PC-3 (cell line): ENCODE measurements around the gene FRAT1. TPM values are rescaled to one million over a fixed set of nuclear protein-coding genes. Genes with fewer than 3 reads are reported as not detected.

Experiments used
- ATAC-seq: fragments of 200-7000 bp; cut with Tn5 transposase; 2 replicates; pipeline ENCODE4 v1.9.1; 2020; ENCODE audit warnings: mild to moderate bottlenecking, moderate library complexity
- BruUV-seq: library from RNA; stranded (reverse); fragments of 400-500 nt; replicated peaks from 2 replicates; lab custom pipeline; 2021; lab: Mats Ljungman, UMichigan
- CTCF ChIA-PET: fragments of 300-600 bp; sonication (Branson Sonifier 250); formaldehyde crosslinking; loops from one replicate; lab custom pipeline; 2022; ENCODE audit warnings: antibody characterized with exemption; lab: Charles Lee
- POLR2A ChIA-PET: fragments of 300-600 bp; sonication (Branson Sonifier 250); formaldehyde crosslinking; loops from one replicate; lab custom pipeline; 2022; ENCODE audit warnings: antibody characterized with exemption; ENCODE audit not compliant: unreplicated experiment; lab: Charles Lee
- DNase-seq: peaks from one replicate; pipeline ENCODE4 v3.0.0-alpha.2; 2015
- H2AFZ ChIP-seq: fragments of 300-600 bp; sonication (generic); 2 replicates; pipeline ENCODE4 v1.6.0; 2016; ENCODE audit warnings: antibody characterized with exemption, low read length
- H3F3A ChIP-seq: fragments of 300-600 bp; sonication (generic); one replicate; pipeline ENCODE4 v1.6.0; 2017; ENCODE audit warnings: antibody characterized with exemption, low read length, control low read depth, mild to moderate bottlenecking; ENCODE audit not compliant: unreplicated experiment
- H3K27ac ChIP-seq: fragments of 300-600 bp; sonication (generic); 2 replicates; pipeline ENCODE4 v1.5.1; 2016; ENCODE audit warnings: mild to moderate bottlenecking, low read length
- H3K27me3 ChIP-seq: fragments of 300-600 bp; sonication (generic); 2 replicates; pipeline ENCODE4 v1.6.1; 2016; ENCODE audit warnings: low read length, mixed read lengths
- H3K36me3 ChIP-seq: fragments of 300-600 bp; sonication (generic); 2 replicates; pipeline ENCODE4 v1.6.1; 2016; ENCODE audit warnings: low read depth, mixed run types, low read length, mixed read lengths
- H3K4me1 ChIP-seq: fragments of 300-600 bp; sonication (generic); 2 replicates; pipeline ENCODE4 v1.5.1; 2016; ENCODE audit warnings: low read length; ENCODE audit not compliant: insufficient read depth
- H3K4me2 ChIP-seq: fragments of 300-600 bp; sonication (generic); 2 replicates; pipeline ENCODE4 v1.6.0; 2016; ENCODE audit warnings: low read length
- H3K4me3 ChIP-seq: fragments of 300-600 bp; sonication (generic); 2 replicates; pipeline ENCODE4 v1.5.1; 2016; ENCODE audit warnings: mild to moderate bottlenecking, low read length, mixed read lengths
- H3K79me2 ChIP-seq: fragments of 300-600 bp; sonication (generic); 2 replicates; pipeline ENCODE4 v1.6.1; 2017; ENCODE audit warnings: low read length, mixed read lengths
- H3K9ac ChIP-seq: fragments of 300-600 bp; sonication (generic); 2 replicates; pipeline ENCODE4 v1.6.0; 2016; ENCODE audit warnings: mild to moderate bottlenecking, low read length
- H3K9me2 ChIP-seq: fragments of 300-600 bp; sonication (generic); replicated peaks from 2 replicates; pipeline ENCODE4 v1.6.1; 2016; ENCODE audit warnings: mixed run types, low read length, mixed read lengths
- H3K9me3 ChIP-seq: fragments of 300-600 bp; sonication (generic); 2 replicates; pipeline ENCODE4 v1.6.1; 2016; ENCODE audit warnings: low read length, mixed read lengths
- H4K20me1 ChIP-seq: fragments of 300-600 bp; sonication (generic); 2 replicates; pipeline ENCODE4 v1.6.1; 2016; ENCODE audit warnings: low read length, mixed read lengths
- CTCF ChIP-seq: fragments of 300-600 bp; sonication (generic); conservative IDR thresholded peaks from 2 replicates; pipeline ENCODE4 v1.5.1; 2017; ENCODE audit warnings: antibody characterized with exemption, low read depth, mild to moderate bottlenecking, low read length
- EZH2 ChIP-seq: fragments of 300-600 bp; sonication (generic); IDR thresholded peaks from one replicate; pipeline ENCODE4 v1.6.1; 2017; ENCODE audit warnings: antibody characterized with exemption, mild to moderate bottlenecking, low read length; ENCODE audit not compliant: unreplicated experiment
- EZH2phosphoT487 ChIP-seq: fragments of 300-600 bp; sonication (generic); IDR thresholded peaks from 2 replicates; pipeline ENCODE4 v1.6.1; 2018; ENCODE audit warnings: mild to moderate bottlenecking, antibody characterized with exemption, low read length, borderline replicate concordance
- intact Hi-C: fragments of 100-400 bp; cut with micrococcal nuclease; formaldehyde crosslinking; loops from 2 replicates; pipeline ENCODE4 v1.9.0; 2023
- total RNA-seq: library from RNA; depleted of rRNA; stranded (reverse); fragments of >200 nt; gene quantifications from 2 replicates; pipeline ENCODE4 v1.2.3, GENCODE V29; 2014

The FRAT1 gene
- total RNA-seq, 1 experiment from 2014 or later = 4.1 TPM

- no peaks in the 10 kb centered on the region for H3K27me3 ChIP-seq
- no peak overlapping the region for H2AFZ ChIP-seq
- no peak for ATAC-seq
- H3K4me1 ChIP-seq = no peaks in the 10 kb centered on the region
- peaks cover 21% of the 10 kb centered on the region for H3K36me3 ChIP-seq
- intact Hi-C loops = no loop called here
- H3K9me2 ChIP-seq = no peaks in the 10 kb centered on the region
- H3K9ac ChIP-seq = no peak overlapping the region
- H3K9me3 ChIP-seq = no peaks in the 10 kb centered on the region
- ChIA-PET POLR2A (no interaction called here), CTCF (no interaction called here)
- TF ChIP-seq CTCF (no peak), EZH2 (no peak), EZH2phosphoT487 (no peak)
- BruUV-seq = no TSS peak
- H3K4me3 ChIP-seq = no peak overlapping the region
- H3K79me2 ChIP-seq = no peaks in the 10 kb centered on the region
- DNase-seq = no peak
- no peak overlapping the region for H3K27ac ChIP-seq
- H3F3A ChIP-seq = no peaks in the 10 kb centered on the region
- H3K4me2 ChIP-seq = no peak overlapping the region
- no peaks in the 10 kb centered on the region for H4K20me1 ChIP-seq
Measured at GRCh38 chr10:97356318-97356914, 37.3 kb downstream of the FRAT1 start.

DNA sequence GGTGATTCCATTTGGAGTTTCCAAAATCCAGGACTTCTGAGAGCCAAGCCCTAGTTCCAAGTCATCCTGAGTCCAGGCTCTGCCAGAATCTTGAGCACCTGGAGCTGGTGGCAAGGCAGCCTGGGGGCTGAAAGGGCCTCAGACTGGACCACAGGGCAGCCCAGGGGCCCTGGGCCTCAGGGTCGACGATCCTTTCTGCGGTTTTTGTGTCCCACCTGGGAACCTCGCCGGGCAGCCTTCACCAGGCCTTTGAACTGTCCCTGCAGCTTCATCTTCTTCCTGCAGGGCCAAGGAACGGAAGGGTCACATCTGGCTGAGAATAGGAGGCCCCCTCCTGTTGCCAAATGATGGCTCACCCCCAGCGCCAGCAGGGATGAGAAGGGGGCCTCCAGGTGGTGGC is 37.8 kb downstream of the FRAT1 start:
- POLR2A ChIA-PET = no interaction called here
- H4K20me1 ChIP-seq = no peaks in the 10 kb centered on the region
- H3K9me3 ChIP-seq = no peaks in the 10 kb centered on the region
- no peak overlapping the region for H3K4me3 ChIP-seq
- CTCF ChIA-PET = no interaction called here
- no peak overlapping the region for H3K27ac ChIP-seq
- BruUV-seq = no TSS peak
- TF ChIP-seq CTCF (no peak), EZH2 (no peak), EZH2phosphoT487 (no peak)
- no peaks in the 10 kb centered on the region for H3K9me2 ChIP-seq
- no peaks in the 10 kb centered on the region for H3K4me1 ChIP-seq
- H3K36me3 ChIP-seq = peaks cover 19% of the 10 kb centered on the region
- H3K27me3 ChIP-seq = no peaks in the 10 kb centered on the region
- ATAC-seq (no peak), DNase-seq (no peak)
- no peak overlapping the region for H3K4me2 ChIP-seq
- no peak overlapping the region for H3K9ac ChIP-seq
- no peak overlapping the region for H2AFZ ChIP-seq
- intact Hi-C loops = no loop called here
- H3K79me2 ChIP-seq = no peaks in the 10 kb centered on the region
- H3F3A ChIP-seq = no peaks in the 10 kb centered on the region

- intact Hi-C loops = no loop called here
- no peaks in the 10 kb centered on the region for H3K27me3 ChIP-seq
- H3K27ac ChIP-seq = no peak overlapping the region
- H4K20me1 ChIP-seq = no peaks in the 10 kb centered on the region
- no TSS peak for BruUV-seq
- DNase-seq = no peak
- no peak for TF ChIP-seq EZH2
- no peak for TF ChIP-seq EZH2phosphoT487
- TF ChIP-seq CTCF = no peak
- H3K79me2 ChIP-seq = no peaks in the 10 kb centered on the region
- H3K9me2 ChIP-seq = no peaks in the 10 kb centered on the region
- H3K9me3 ChIP-seq = no peaks in the 10 kb centered on the region
- no peaks in the 10 kb centered on the region for H3F3A ChIP-seq
- ATAC-seq = no peak
- H3K36me3 ChIP-seq = peaks cover 15% of the 10 kb centered on the region
- no peak overlapping the region for H2AFZ ChIP-seq
- H3K4me2 ChIP-seq = no peak overlapping the region
- POLR2A ChIA-PET = no interaction called here
- H3K9ac ChIP-seq = no peak overlapping the region
- CTCF ChIA-PET = interaction anchor here (0.6 kb wide), 1 partner anchor 353 kb away, joined by 4 read pairs; no protein-coding TSS in a partner anchor
- no peaks in the 10 kb centered on the region for H3K4me1 ChIP-seq
- no peak overlapping the region for H3K4me3 ChIP-seq
Measured at GRCh38 chr10:97358349-97358748, 39.3 kb downstream of the FRAT1 start.
